Ovary (tissue), 3 donors: ENCODE data around the gene MAGEB6B.

Experiments used
- CTCF ChIP-seq, 3 donors: fragments of 450-650 bp in 2 of 3; fragments of 200-600 bp in 1 of 3; IDR thresholded peaks; one replicate each; pipeline versions ENCODE4 v1.5.1 to v1.8.0; 2016 to 2022; ENCODE audit warnings: antibody characterized with exemption in 3 of 3, mild to moderate bottlenecking in 1 of 3
- EP300 ChIP-seq: sonication (generic); formaldehyde crosslinking; IDR thresholded peaks from one replicate; pipeline ENCODE4 v1.6.1; 2017; ENCODE audit warnings: antibody characterized with exemption
- POLR2A ChIP-seq: fragments of 450-650 bp; IDR thresholded peaks from one replicate; pipeline ENCODE4 v1.6.1; 2017; ENCODE audit warnings: antibody characterized with exemption, mild to moderate bottlenecking, moderate library complexity
- donor health status: DM: no; HTN: no; CAD: no.

DNA sequence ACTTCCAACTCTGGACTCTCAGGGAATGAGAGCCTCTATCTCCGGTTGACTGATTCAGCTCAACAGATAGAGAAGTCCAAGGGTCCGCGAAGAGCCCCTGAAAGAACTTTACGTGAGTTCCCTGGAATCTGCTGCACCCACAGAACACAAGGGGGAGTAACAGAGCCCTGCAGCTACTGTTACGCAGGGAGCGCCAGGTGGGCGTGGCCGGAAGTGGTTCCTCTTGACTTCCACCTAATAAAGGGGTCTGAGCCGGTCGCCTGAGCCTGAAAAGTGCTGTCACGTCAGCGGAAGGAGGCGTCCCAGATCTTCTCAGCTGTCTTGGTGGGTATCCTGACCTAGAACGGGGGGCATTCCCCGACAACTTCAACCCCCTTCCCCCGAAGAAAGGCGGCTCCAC lies 31.8 kb downstream of the MAGEB6B start, which contains the start of gene MAGEB6:
- TF ChIP-seq CTCF (IDR thresholded peaks at IDR 0.05) (no peak), EP300 (no peak), POLR2A (no peak)
